Glomerular endothelial cell (primary cell): ENCODE data around the gene MYCN. TPM values are rescaled to one million over a fixed set of nuclear protein-coding genes. Genes with fewer than 3 reads are reported as not detected.
"Not testable (repeated sequence)": the region's sequence is repeated elsewhere in the genome, so short reads cannot be mapped to it uniquely, and the experiment has no call there.

Experiments
- DNase-seq: peaks from one replicate; pipeline ENCODE4 v3.0.0-alpha.2; 2011; ENCODE audit warnings: low read depth, low spot score; ENCODE audit errors: extremely low read depth
- total RNA-seq: library from RNA; depleted of rRNA; stranded (reverse); fragments of >200 nt; gene quantifications from 2 replicates; pipeline ENCODE4 v1.2.3, GENCODE V29; 2015

The MYCN gene
- total RNA-seq, 1 donor from 2014 or later = 6.5 TPM

DNA sequence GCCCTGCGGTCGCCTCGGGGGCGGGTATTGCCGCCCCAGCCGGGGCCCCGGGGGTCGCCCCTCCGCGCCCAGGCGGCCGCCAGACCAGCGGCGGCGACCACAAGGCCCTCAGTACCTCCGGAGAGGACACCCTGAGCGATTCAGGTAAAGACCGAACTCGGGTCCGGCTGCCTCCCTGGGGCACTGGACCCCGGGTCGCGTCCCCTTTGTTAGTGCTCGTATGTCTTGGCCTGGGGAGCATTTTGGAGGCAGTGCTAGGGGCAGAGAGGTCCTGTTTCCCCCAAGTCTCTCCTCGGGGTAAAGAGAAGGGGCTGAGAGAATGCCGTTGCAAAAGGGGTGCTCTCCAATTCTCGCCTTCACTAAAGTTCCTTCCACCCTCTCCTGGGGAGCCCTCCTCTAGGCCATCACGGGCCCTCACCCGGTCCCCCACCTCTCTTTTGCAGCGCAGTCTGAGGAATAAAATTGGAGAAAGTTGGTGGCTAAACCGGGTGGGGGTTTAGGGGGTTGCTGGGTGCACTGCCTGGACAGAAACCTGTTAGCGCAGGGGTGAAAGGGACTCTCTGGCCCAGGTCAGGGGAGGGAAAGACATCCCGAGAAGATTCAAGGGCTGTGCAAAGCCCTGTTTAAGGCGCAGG, 2.5 kb downstream of the MYCN start:
- no peak for DNase-seq

DNA sequence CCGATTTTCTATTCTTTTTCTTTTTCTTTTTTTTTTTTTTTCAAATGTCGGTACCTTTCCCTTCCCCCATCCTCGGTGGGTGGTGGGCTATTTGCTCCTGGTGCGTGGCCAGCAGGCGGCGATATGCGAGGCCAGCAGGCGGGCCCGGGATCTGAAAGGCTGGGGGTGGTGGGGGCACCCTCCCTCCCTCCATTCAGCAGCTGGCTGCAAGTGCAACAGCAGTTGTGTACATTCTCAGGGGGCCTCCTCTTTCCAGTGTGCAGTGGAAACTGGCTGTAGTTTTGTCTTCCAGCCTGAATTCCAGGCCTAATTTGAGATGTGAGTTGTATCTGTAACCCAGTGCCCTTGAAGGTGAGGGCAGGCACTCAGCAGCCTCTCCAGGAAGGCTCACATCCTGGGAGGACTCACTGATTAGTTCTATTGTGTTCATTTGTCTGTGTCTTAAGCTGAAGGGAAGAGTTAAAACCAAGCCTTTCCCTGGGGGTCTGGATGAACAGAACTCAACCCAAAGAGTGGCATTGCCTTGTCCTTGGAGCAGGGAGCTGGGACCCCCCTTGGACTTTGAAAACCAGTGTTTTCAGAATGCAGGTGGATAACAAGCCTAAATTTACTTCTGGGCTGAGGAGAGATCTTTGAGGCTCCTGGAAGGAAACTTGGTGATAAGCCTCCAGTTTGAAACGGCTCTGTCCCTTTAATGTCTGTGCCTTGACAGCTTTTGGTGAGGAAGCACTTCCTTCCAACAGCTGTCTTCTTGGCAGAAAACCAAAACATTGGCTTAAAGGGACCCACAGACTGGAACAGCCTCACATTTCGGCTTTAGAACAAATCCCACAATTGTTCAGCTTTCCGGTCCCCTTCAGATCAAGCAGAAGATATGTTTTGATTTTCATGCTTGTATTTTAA, 3.3 kb downstream of the MYCN start:
- peak; percentile 5 for DNase-seq

DNA sequence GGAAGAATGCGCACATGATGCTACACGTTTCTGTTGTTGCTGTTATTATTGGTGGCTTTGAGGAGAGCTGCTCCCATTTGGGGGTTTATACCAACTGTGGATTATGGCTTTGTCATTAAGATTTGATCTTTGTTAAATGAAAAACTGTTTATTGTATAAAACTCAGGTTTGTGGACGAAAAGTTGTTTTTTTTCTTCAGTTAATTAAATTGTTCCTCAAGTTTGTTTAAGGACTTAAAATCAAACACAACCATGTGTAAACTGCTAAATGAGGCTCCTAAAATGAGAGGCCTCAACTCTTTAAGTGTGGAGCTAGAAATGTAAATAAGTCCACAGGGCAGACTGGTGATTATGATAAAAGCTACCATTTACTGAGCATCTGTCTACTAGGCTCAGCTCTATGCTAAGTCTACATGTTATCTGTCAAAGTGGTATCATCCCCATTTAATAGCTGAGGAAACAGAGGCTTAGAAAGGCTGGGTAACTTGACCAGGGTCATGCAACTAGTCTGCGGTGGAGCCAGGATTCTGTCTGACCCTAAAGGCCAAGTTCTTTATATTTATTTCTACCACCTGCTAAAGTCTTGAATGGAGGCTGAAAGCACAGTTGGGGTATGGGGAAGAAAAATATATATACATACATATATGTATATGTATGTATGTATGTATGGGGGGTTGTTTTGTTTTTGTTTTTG, 4.1 kb downstream of the MYCN start:
- no peak for DNase-seq

DNA sequence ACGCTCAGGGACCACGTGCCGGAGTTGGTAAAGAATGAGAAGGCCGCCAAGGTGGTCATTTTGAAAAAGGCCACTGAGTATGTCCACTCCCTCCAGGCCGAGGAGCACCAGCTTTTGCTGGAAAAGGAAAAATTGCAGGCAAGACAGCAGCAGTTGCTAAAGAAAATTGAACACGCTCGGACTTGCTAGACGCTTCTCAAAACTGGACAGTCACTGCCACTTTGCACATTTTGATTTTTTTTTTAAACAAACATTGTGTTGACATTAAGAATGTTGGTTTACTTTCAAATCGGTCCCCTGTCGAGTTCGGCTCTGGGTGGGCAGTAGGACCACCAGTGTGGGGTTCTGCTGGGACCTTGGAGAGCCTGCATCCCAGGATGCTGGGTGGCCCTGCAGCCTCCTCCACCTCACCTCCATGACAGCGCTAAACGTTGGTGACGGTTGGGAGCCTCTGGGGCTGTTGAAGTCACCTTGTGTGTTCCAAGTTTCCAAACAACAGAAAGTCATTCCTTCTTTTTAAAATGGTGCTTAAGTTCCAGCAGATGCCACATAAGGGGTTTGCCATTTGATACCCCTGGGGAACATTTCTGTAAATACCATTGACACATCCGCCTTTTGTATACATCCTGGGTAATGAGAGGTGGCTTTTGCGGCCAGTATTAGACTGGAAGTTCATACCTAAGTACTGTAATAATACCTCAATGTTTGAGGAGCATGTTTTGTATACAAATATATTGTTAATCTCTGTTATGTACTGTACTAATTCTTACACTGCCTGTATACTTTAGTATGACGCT, 5.8 kb downstream of the MYCN start:
- DNase-seq = no peak

DNA sequence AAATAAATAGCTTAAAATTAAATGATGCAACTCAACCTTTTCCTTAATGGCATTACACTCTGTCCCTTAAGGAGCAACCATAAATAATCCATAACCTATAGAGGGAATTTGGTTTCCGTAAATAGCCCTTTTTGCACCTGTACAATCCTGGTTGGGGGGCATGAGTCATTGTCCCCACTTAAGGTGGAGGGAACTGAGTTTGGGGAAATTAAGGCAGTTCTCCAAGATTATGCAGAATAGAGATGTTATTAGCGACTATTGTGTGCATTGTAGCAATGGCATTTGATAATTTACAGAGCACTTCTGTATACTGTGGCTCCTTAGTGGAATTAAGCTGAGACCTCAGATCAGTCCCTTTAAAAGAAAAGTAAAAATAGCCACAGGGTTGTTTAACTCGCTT, 6.6 kb downstream of the MYCN start:
- no peak for DNase-seq

DNA sequence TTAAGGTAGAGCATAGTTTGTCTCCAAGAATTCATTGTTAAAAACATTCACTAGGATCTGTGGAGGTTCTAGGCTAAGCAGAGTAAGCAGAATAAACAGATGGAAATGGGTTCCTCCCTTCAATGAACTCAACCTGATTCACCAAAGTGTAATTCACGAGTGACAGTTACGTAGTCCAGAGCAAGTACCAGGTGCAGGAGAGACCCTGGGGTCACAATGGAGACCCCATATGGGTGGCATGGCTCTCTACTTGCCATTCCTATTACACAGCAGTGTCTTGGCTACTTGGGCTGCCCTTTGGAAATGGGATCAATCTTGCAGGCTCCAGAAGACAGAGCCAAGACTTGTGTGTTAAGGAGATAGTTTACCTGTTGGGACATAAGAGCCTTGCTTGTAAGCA, 7.1 kb downstream of the MYCN start:
- no peak for DNase-seq

DNA sequence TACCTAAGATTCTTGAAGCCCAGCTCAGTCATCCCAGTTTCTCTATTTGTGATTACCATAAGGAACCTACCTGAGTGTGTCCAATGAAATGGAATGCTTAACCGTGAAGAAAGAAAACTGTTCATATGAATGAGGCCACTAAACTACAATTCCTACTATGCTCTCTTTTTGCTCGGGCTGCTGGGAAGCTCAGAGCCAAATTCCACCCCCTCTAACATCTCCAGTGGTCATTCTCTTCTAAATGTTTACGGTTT, 8.3 kb downstream of the MYCN start:
- no peak for DNase-seq

DNA sequence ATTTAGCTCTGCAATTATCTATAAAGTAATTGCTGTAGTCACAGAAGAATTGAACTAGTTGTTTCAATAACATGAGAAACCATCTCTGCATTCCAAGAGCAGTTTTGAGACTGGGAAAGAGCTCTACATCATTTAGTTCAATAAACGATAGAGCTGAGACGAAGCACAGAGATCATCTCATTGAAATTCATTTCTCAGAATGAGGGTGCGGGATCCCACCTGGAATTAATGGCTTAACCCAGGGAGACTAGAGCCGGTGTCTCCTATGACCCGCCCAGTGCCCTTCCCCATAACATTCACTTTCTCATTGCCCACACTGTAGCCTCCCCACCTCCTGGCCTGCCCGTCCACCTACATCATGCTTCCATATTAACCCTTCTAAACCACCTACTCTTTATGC, 8.8 kb downstream of the MYCN start:
- DNase-seq = no peak

DNA sequence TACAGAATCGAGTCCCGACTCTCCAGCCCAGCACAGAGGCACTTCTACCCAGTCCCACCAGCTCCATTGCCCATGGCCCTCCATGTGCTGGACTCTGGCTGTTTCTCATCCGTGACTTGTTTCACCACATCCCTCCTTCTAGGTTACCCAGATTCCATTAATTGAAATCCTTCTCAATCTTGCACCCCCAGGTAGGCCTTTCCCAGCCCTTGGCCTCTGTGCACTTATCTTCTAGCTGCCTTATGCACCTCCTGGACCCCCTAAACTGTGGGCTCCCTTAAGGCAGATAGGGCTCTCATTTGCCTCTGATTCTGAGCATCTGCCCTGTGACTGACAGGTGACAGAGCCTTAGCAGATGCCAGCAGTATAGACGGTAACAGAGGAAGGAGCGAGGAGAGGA, 9.2 kb downstream of the MYCN start:
- no peak for DNase-seq

DNA sequence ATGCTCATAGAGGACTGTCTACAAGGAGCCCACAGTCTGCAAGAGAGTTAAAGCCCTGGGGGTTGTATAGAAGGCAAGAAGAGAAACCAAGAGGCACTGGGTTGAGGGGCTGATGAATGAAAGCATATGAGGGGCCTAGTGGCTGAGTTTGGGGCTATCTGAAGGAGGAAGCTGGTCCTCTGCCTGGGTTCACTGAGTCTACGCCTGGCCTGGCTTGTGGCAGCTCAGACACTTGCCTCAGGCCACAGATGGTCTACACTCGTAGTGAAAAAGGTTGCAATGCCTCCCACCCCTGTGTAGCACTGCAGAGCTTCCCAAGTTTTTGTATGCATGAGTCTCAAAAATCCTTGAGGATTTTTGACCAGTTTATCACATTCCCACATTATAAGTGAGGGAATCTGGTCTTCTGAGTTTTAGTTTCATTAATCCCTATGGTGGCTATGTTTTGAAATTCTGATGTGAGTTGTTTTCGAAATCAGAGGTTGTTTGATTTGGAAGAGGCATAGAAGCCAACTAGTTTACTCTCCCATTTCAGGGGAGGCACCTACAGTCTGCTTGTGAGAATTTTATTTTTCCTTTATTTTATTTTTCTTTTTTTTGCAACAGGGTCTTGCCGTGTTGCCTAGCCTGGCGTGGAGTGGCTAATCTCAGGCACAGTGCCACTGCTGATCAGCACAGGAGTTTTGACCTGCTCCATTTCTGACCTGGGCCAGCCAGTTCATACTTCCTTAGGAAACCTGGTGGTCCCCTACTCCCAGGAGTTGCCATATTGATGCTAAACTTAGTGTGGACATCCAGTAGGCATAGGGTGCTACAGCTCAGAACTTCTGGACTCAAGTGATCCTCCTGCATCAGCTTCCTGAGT, 10.0 kb downstream of the MYCN start:
- no peak for DNase-seq

DNA sequence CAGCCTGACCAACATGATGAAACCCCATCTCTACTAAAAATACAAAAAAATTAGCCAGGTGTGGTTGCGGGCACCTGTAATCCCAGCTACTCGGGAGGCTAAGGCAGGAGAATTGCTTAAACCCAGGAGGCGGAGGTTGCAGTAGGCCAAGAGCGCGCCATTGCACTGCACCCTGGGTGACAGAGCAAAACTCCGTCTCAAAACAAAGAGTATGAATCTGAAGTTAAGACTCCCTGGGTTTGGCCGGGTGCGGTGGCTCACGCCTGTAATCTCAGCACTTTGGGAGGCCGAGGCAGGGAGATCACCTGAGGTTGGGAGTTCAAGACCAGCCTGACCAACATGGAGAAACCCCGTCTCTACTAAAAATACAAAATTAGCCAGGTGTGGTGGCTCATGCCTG, 11.6 kb downstream of the MYCN start:
- not testable (repeated sequence) for DNase-seq

DNA sequence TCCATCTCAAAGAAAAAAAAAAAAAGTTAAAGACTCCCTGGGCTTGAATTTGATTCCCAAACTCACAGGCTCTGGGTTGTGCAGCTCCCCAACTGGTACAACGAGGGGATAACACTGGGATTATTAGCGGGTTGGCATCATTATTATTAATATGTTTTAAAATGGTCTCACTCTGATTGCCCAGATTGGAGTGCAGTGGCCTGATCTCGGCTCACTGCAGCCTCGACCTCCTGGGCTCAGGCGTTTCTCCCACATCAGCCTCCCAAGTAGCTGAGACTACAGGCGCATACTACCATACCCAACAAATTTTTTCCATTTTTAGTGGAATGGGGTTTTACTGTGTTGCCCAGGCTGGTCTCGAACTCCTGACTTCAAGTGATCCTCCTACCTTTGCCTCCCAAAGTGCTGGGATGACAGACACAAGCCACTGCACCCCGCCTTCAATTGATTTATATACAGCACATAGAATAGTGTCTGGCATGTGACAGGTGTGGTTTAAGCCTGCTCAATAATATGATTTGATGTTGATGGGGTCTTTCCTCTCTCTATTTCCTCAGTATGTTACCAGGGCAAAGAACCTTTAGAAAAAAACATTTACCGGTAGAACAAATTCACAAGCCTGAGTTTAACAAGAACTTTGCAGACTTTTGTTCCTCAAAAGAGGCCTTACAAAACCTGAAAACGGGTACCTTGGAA, 12.2 kb downstream of the MYCN start:
- no peak for DNase-seq

DNA sequence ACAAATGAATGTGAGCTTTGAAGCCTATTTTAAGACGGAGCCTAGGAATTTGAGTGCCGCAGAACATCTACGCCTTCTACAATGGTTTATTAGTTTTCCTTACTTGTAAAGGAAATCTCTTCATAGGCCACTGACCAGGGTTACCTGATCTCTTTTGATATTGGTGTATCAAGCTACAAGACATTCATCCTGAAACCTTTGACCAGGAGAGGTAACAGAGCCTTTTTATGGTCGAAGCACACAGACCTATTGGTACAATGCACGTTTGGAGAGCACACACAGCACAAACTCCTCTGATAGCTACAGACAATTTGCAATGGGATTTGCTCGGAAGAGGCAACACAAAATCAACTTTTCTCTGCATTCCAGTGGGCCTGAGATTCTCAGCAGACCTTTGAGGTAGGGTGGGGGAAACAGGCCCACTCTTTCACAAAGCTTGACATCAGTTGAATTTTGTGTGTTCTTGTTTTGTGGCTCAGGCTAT, 12.8 kb downstream of the MYCN start:
- no peak for DNase-seq

DNA sequence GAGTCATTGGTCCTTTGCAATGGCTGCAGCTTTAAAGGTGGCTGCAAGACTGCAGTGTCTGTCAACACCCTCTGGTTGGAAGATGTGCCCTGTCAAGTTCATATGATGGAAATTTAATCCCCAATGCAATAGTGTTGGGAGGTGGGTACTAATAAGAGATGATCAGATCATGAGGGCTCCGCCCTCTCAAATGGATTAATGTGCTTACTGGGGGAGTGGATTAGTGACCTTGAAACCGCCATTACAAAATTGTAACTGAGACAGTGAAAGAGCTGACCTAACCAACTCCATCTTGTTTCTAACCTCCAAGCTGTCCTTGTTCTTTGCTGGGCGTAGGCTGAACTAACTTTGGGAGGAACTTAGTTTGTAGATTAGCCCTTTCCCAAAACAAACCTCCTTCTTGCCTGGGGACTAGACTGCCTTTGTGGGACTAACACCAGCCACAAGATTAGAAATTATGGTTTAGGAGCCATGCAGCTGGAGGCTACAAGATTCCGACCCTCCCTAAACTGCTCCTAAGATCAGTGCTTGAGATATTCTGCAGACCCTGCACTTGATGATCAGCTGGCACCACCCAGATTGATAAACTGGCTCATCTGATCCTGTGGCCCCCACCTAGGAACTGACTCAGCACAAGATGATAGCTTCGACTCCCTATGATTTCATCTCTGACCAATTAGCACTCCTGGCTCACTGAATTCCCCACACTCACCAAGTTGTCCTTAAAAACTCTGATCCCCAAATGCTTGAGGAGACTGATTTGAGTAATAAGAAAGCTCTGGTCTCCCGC, 13.7 kb downstream of the MYCN start:
- no peak for DNase-seq

DNA sequence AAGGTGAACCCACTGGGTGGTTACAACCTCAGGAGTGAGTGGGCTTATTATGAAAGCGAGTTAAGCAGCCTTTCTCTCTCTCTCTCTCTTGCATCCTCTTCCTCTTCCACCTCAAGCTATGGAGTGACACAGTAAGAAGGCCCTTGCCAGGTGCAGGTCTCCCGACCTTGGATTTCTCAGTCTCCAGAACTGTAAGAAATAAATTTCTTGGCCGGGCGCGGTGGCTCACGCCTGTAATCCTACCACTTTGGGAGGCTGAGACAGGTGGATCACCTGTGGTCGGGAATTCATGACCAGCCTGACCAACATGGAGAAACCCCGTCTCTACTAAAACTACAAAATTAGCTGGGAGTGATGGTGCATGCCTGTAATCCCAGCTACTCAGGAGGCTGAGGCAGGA, 14.4 kb downstream of the MYCN start:
- no peak for DNase-seq

DNA sequence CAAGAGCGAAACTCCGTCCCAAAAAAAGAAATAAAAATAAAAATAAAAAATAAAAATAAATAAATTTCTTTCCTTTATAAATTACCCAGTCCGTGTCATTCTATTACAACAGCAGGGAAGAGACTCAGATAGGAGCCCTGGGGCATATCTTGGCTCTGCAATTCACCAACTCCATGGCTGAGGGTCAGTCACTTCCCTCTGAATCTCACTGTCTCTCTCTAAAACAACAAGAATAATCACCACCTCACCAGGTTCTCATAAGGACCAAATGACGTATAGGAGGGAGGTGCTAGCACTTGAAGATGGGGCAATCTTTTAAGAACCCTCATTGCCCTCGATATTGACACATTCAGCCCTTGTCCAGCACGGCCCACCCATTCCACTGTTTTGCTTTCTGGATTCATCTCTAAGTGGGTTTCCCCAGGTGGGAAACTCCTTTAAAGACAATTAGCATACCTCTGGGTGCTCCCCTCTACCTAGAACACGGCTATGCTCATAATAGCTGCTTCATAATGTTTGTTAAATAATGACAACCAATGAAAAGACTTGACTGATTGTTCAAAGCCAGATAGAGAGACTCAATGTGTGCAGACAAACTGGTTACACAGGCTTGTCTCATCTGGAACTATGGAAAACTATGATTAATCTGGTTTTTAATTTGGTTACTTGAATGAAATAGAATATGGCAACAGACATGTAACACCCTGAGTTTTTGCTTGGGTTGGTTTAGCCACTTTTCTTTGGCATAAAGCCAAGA, 15.1 kb downstream of the MYCN start:
- DNase-seq = no peak

DNA sequence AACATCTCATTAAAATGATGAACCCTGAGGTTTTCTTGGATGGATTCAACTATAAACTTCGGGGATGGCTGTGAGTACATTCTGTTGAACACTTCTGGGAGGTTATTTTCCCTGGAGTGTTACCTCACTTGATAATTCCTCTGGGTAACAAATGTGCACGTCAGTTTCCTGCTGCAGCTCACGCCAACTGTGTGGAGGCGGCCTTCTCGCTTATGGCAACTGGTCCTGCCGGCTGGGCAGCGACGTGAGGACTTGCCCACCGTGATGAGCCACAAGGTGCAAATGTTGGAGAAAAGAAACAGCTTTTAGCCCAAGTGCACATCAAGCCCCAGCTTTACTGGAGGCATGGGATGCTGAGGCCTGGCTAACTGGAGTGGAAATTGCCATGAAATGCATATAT, 15.9 kb downstream of the MYCN start:
- DNase-seq = no peak
